Measurements from ENCODE around the gene ZNF202.
A peak's percentile ranks its signal among the peaks of the same experiment; 100 is the strongest.

ZNF202 gene

DNA sequence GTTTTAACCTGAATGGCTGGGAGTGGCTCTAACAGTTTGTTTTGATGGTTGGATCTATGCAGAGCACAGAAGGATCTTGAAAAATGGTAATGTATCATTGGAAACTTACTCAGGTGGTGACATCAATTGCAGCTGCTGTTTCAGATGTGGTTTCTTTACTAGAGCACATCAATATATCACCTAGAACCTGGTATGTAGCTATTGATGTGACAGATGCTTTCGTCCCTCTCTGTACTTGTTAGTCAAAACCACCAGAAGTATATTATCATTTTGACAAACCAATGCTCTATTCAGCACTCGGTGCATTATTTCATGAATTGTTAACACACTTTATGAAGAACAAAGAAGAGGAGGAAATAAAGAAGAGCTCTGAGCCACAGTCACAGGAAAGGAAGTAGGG is 60.4 kb downstream of the ZNF202 start:
- peak; percentile 4 for DNase-seq

DNA sequence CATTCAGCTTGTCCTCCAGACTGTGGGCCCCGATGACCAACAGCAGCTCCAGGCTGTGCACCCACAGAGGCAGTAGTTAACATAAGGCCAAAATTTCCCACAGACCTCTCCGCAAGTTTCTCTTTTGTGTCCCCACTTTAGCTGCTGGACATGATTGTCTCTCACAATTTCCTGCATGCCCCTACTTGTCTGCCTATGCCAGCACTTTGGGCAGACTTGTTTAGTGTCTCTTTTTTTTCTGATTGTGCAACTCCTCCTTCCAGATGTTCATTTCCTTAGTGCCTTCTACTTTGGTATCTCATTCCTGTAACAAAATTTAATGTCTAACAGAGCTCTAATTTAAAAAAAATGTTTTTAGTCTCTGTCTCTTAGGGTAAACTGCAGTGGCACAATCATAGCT is 63.2 kb downstream of the ZNF202 start:
- no peak for DNase-seq

DNA sequence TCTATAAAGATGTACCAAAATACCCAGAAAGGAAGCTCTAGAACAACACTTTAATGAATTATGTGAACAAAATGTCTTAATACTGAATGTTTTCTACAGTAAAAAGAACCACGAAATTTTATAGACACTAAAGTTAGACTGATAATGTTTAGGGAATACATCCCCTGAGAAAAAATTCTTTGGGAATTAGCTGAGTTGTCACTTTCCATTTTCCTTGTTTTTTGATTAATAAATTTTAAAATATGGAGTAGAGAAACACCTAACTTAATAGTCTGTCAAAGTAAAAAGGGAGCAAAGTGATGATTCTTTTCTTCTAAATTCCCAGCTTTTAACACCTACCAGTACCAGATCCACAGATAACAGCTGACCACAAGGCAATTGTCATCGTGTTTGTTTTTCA is 64.0 kb downstream of the ZNF202 start:
- no peak for DNase-seq

DNA sequence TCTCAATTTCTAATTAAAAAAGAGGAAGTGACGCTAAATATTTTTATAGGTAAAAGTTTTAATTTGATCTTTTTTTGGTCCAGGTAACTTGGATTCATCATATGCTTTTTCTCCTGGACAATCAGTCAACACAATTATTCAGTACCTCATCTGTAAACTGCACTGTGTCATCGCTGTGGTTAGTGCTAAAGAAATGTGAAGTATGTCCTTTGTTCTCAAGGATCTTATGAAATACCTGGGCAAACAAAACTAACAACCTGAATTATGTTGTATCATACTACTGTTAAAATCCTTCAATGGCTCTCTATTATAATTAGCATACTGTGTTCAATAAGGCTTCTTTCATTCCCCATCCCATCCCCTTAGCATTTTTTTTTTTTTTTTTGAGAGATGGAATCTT is 67.2 kb downstream of the ZNF202 start:
- no peak for DNase-seq

All from activated CD4-positive, alpha-beta T cell treated with anti-CD3 and anti-CD28 coated beads for 48 hours (primary cell).